ENCODE measurements around the gene COL6A5.

DNA sequence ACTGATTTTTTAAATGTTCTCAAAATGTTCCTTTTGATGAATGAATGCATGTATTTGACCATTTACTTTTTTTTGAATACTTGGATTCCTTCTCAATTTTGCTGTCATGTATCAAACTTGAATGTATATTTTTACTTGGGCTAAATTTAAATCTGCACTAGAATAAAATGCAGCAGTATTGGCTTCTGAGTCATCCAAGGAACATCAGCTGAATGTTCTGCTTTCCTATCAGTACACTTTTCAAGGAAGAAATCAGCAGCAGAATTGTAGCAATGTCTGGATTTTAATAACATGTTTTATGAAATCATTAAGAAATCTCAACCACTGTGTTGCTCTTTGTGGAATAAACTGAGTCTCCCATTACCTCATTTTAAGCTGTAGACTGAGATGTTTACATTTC is 114.5 kb downstream of the COL6A5 start:
- TF ChIP-seq POLR2A (IDR thresholded peaks at IDR 0.05; ENCODE audit: low read depth, low read length) (no peak), TAF1 (IDR thresholded peaks at IDR 0.05; ENCODE audit: low read depth, low read length) (no peak), POLR2AphosphoS5 (IDR thresholded peaks at IDR 0.05; ENCODE audit: low read depth, low read length) (no peak), SPI1 (IDR thresholded peaks at IDR 0.05; ENCODE audit: low read depth, low read length) (no peak), PAX5 (IDR thresholded peaks at IDR 0.05; ENCODE audit: insufficient read depth, low read length, severe bottlenecking) (no peak), POU2F2 (IDR thresholded peaks at IDR 0.05; ENCODE audit: low read depth, low read length) (no peak)
